ENCODE data around the gene PSMD9. TPM values are rescaled to one million over a fixed set of nuclear protein-coding genes. Genes with fewer than 3 reads are reported as not detected.
A peak's percentile ranks its signal among the peaks of the same experiment; 100 is the strongest.
"Not testable (repeated sequence)": the region's sequence is repeated elsewhere in the genome, so short reads cannot be mapped to it uniquely, and the experiment has no call there.

The PSMD9 gene
- total and polyA plus RNA-seq, 9 donors = 24.4 to 58.7 (median 35.5) TPM

DNA sequence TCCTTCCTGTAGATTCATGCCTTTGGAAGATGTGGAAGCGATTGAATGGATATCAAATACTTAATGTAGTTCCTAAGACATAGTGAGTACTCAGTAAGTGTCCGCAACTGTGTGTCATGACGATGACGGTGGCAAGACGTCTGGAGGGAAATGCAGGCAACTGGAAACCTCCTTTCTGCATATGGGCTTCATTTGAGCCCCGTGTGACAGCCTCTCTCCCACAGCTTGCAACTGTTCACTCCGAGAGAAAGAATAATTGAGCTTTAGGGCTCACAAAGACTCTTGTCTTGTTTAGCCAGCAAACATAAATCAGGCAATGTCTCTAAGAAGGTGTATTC, 36.7 kb downstream of the PSMD9 start:
- intact Hi-C loops (cut with DNase I) = loop anchor here in 1 of 4 donors (10.0 kb wide), 1 partner anchor 199 kb away; no protein-coding TSS in a partner anchor
- H3K4me1 ChIP-seq (ENCODE audit: insufficient read depth) = peaks cover 2% of the 10 kb centered on the region
- TF ChIP-seq EP300 (IDR thresholded peaks at IDR 0.05) (no peak), POLR2A (IDR thresholded peaks at IDR 0.05) (no peak)
- TF ChIP-seq, protein P1, sequence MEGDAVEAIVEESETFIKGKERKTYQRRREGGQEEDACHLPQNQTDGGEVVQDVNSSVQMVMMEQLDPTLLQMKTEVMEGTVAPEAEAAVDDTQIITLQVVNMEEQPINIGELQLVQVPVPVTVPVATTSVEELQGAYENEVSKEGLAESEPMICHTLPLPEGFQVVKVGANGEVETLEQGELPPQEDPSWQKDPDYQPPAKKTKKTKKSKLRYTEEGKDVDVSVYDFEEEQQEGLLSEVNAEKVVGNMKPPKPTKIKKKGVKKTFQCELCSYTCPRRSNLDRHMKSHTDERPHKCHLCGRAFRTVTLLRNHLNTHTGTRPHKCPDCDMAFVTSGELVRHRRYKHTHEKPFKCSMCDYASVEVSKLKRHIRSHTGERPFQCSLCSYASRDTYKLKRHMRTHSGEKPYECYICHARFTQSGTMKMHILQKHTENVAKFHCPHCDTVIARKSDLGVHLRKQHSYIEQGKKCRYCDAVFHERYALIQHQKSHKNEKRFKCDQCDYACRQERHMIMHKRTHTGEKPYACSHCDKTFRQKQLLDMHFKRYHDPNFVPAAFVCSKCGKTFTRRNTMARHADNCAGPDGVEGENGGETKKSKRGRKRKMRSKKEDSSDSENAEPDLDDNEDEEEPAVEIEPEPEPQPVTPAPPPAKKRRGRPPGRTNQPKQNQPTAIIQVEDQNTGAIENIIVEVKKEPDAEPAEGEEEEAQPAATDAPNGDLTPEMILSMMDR (IDR thresholded peaks at IDR 0.05) = no peak
- no peaks in the 10 kb centered on the region for H3K9me3 ChIP-seq
- H3K4me3 ChIP-seq = peak overlapping the region; percentile 5
- H3K27ac ChIP-seq = peak overlapping the region in 1 of 2 donors; percentile 52
- DNase-seq = no peak
- H3K27me3 ChIP-seq = no peaks in the 10 kb centered on the region
- WGBS, 3 donors = 11 to 34% (median 31%) methylated on average over 7 of the region's 7 CpGs
- H3K36me3 ChIP-seq = no peaks in the 10 kb centered on the region

DNA sequence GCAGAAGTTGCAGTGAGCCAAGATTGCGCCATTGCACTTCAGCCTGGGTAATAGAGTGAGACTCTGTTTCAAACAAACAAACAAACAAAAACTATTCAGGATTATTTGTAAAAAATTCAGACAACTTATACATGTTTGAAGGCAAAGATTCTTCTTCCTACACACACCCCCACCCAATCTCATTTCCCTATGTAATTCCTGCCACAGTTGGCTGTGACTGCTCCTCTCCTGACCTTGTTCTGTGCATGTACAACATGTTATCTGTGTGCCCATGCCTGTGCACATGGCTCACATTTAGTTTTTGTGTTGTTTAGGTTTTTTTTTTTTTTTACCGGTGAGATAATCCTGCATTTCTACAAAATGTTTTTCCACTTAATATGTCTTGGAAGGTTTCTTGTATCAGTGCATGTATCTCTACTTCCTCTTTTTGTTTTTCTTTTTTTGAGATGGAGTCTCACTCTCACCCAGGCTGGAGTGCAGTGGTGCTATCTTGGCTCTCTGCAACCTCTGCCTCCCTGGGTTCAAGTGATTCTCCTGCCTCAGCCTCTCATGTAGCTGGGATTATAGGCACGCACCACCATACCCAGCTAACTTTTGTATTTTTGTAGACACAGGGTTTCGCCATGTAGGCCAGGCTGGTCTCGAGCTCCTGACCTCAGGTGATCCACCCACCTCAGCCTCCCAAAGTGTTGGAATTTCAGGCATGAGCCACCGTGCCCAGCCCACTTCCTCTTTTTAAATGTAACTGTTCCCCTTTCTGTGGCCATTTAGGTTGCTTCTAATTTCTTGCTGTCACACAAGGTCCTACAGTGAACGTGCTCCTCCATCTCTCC, 38.5 kb downstream of the PSMD9 start:
- TF ChIP-seq POLR2A (IDR thresholded peaks at IDR 0.05) (no peak), EP300 (IDR thresholded peaks at IDR 0.05) (no peak)
- TF ChIP-seq, protein P1 (IDR thresholded peaks at IDR 0.05) = no peak
- DNase-seq = no peak
- intact Hi-C loops (cut with DNase I) = loop anchor here in 1 of 4 donors (10.0 kb wide), 1 partner anchor 198 kb away; no protein-coding TSS in a partner anchor
- Histone ChIP-seq H3K4me1 (ENCODE audit: insufficient read depth) (peaks cover 2% of the 10 kb centered on the region), H3K27ac (no peak overlapping the region), H3K4me3 (no peak overlapping the region), H3K9me3 (no peaks in the 10 kb centered on the region), H3K27me3 (no peaks in the 10 kb centered on the region), H3K36me3 (no peaks in the 10 kb centered on the region)
- WGBS, 3 donors = 82 to 84% (median 83%) methylated on average over 7 of the region's 7 CpGs

DNA sequence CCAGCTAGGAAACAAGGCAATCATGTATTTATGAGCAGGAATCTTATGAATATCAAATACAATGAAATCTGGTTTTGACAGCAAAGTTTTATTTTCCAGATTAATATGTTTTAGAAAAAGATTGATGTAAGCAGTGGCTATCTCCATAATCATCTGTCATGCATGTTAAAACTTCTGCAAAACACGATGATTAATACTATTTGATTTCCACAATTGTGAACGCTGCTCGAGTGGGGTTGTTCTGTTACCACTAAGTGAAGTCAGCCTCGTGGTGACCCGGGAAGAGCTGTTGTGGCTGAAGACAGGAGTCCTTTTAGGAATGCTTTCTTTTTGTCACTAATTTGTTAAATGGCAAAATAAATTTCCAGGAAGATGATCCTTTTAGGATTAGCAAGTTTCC, 39.2 kb downstream of the PSMD9 start:
- no peaks in the 10 kb centered on the region for H3K27me3 ChIP-seq
- TF ChIP-seq EP300 (IDR thresholded peaks at IDR 0.05) = no peak
- no peak for TF ChIP-seq POLR2A (IDR thresholded peaks at IDR 0.05)
- TF ChIP-seq, protein P1 (IDR thresholded peaks at IDR 0.05) = no peak
- H3K36me3 ChIP-seq = no peaks in the 10 kb centered on the region
- no peak for DNase-seq
- no peak overlapping the region for H3K27ac ChIP-seq
- intact Hi-C loops (cut with DNase I) = loop anchor here in 1 of 4 donors (10.0 kb wide), 1 partner anchor 197 kb away; no protein-coding TSS in a partner anchor
- 62 to 78% (median 72%) methylated on average over 5 of the region's 5 CpGs for WGBS, 3 donors
- H3K9me3 ChIP-seq = no peaks in the 10 kb centered on the region
- peaks cover 2% of the 10 kb centered on the region for H3K4me1 ChIP-seq (ENCODE audit: insufficient read depth)
- H3K4me3 ChIP-seq = no peak overlapping the region

- not testable (repeated sequence) for H3K36me3 ChIP-seq; H3K27me3 ChIP-seq; DNase-seq; H3K27ac ChIP-seq; H3K4me1 ChIP-seq (ENCODE audit: insufficient read depth); H3K9me3 ChIP-seq; H3K4me3 ChIP-seq
- intact Hi-C loops (cut with DNase I) = loop anchor here in 1 of 4 donors (10.0 kb wide), 1 partner anchor 195 kb away; no protein-coding TSS in a partner anchor
- 96 to 98% (median 97%) methylated on average over 7 of the region's 7 CpGs for WGBS, 3 donors
These were observed 41.0 kb downstream of the PSMD9 start for GRCh38 chr12:121929545-121929944.

GRCh38 chr12:121930862-121931261, 42.3 kb downstream of the PSMD9 start:
- Histone ChIP-seq H3K4me3 (no peak overlapping the region), H3K27me3 (no peaks in the 10 kb centered on the region), H3K4me1 (ENCODE audit: insufficient read depth) (no peaks in the 10 kb centered on the region), H3K36me3 (no peaks in the 10 kb centered on the region), H3K27ac (no peak overlapping the region), H3K9me3 (no peaks in the 10 kb centered on the region)
- 86 to 87% (median 87%) methylated on average over 4 of the region's 4 CpGs for WGBS, 3 donors
- TF ChIP-seq POLR2A (IDR thresholded peaks at IDR 0.05) (no peak), EP300 (IDR thresholded peaks at IDR 0.05) (no peak)
- TF ChIP-seq, protein P1 (IDR thresholded peaks at IDR 0.05) = no peak
- no peak for DNase-seq
- intact Hi-C loops (cut with DNase I) = no loop called here

Measured in ovary (tissue), 9 donors.